Dermis microvascular lymphatic vessel endothelial cell (primary cell): ENCODE measurements around the gene RSAD1. TPM values are rescaled to one million over a fixed set of nuclear protein-coding genes. Genes with fewer than 3 reads are reported as not detected.

Experiments used
- DNase-seq, 2 donors: peaks; one replicate each; pipeline versions ENCODE4 v3.0.0 to v3.0.0-alpha.2; 2010; ENCODE audit warnings: low read depth in 2 of 2
- total RNA-seq: library from RNA; depleted of rRNA; stranded (reverse); fragments of >200 nt; gene quantifications from 2 replicates; pipeline ENCODE4 v1.2.1, GENCODE V29; 2014

RSAD1 gene
- total RNA-seq, 1 donor from 2014 or later, result 12.5 TPM

DNA sequence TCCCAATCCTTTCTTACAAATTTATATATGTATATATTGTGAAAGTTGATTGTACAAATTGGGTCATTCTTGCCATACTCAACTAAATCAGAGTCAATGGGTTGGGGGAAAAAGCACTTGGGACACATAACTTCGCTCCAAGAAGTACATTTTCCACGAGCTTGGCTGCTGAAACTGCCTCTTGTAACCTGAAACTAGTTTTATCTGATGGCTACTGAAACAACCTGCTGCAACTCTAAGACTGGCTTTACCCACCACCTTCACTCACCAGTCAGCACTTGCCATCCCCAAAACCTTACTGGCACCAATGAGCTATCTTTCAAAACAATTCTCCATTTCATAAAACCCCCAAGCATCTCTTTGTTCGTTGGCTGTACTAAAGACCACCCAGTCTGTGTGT lies 15.1 kb downstream of the RSAD1 start:
- DNase-seq, result no peak

DNA sequence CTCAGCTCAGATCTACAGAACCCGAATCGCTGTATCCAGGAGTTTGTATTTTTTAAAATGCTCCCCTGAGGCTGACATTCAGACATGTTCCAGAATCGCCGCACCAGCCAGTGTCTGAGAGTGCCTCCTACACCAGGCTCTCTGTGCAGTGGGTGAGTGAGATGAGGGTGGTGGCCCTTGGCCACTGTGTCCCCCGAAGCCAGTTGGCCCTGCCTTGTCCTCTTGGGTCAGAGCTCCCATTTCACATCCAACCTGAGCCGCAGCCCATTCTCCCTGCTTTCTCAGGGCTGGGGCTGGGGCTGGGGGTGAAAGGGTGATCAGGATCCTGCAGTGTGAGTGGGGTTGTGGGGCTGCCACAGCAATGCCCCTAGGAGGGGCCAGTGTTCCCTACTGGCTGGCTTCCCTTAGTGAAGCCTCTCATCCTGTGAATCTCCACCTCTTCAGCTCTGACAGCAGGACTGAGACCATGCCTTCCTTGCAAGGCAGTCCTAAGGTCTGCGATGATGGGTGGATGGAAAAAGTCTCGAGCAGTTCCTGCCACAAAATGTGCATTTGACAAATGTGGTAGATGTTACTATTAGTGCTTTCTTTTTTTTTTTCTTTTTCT lies 16.7 kb downstream of the RSAD1 start:
- DNase-seq, result no peak

DNA sequence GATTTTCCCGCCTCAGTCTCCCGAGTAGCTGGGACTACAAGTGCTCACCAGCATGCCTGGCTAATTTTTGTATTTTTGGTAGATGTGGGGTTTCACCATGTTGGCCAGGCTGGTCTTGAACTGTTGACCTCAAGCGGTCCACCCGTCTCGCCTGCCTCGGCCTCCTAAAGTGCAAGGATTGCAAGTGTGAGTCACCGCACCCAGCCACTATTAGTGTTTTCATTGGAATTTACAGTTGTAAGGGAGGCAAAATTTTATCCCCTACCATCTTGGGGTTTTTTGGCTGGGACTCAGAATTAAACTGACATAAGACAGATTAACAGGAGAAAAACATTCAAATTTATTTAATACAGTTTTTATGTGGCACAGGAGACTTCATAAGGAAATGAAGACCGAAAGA lies 17.3 kb downstream of the RSAD1 start:
- no peak for DNase-seq

DNA sequence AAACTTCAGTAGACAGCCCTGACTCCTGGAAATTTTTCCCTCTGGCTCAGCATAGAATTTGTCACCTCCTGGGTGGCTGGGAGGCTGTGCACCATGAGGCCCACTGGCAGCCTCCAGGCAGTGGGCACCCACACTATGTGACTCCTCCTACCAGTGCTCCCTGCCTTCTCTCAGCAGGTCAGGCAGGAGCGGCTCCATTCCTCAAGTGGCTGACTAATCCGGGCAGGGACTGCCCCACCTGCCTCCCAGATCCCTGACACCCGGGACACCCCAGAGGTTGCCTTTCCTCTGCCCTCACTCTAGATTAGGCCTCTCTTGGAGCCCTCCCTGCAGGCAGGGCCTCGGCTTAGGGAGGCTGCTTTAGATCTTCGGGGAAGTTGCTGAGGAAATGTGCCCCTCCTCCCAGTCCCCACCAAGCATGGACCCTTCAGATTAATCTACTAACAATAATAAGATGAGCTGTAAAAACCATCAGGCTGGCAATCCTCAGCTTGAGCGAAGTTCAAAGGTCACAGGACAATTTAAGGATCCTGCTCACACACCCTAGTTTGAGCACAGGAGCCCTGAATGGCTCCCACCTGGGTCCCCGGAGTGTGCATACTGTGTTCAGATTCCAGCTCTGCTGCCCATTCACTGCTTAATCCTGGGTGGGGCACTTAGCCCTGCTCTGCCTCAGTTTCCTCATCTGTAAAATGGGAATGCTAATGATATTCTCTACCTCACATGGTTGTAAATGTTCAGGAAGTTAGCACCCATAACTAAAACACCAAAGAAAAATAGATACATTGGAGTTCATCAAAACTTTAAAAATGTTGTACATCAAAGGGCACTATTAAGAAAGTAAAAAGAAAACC lies 19.6 kb downstream of the RSAD1 start:
- no peak for DNase-seq

DNA sequence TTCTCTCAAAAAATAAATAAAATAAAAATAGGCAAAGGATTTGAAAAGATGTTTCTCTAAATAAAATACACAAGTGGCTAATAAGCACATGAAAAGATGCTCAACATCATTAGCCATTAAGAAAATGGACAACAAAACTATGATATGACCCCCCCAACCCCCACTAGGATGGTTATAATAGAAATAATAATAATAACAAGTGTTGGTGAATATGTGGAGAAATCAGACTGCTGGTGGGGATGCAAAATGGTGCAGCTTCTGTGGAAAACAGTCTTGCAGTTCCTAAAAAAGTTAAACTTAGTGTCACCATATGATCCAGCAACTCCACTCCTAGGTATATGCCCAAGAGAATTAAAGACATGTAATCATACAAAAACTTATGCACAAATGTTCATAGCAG lies 20.6 kb downstream of the RSAD1 start:
- no peak for DNase-seq

DNA sequence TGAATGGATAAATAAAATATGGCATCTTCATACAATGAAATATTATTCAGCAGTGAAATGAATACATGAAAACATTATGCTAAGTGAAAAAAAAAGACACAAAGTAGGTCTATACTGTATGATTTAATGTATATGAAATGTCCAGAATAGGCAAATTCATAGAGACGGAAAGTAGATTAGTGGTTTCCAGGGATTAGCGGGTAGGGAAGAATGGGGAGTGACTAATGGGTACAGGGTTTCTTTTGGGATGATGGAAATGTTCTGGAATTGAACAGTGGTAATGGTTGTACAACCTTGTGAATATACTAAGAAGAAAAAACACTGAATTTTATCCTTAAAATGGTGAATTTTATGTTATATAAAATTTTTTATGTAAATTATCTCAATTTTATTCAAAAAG lies 21.1 kb downstream of the RSAD1 start:
- DNase-seq, result no peak

DNA sequence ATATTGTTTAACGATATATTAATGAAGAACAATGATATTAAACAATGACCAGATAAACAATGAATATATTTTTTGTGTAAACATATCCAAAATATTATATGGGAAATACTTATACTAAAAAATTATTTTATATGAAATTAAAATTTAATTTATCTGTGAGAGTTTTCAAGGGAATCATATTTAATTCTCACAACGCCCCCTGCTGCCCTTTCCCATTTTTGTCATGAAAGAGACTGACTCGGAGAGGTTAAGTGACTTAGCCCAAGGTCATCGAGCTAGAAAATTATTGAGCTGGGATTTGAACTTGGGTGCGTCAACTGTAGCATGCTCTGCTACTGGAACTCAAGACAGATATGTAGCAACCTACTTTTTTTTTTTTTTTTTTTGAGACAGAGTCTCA lies 22.4 kb downstream of the RSAD1 start:
- peak; percentile 16 to 49 for DNase-seq

DNA sequence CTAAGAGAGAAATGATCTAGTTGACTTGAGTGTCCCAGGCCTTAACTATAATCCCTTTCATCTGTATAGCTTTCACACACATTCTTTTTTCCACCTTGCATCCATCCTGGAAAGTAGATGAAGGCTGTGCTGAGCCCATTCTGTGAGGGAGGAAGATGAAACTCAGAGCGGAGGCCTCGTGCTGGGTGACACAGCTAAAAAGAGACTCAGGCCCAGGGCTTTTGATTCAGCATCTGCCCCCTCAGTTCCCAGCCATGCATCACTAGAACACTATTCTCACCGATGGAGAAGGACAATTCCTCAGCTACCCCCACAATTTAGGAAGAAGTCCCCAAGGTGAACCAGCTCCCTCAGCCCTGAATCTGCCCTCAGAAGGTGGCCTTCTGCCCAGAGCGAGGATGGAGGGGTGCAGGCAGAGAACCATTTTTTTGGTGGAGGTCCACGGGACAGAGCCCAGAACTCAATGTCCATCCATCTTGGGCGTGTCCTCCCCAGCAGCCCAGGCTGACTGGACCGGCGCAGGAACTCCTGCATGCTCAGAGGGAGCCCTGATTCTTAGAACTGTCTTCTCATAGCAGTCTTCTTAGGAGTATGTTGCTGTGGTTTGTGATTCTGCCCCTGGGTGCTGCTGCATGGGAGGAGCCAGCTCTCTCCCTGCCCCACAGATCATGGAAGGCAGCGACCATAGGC lies 23.8 kb downstream of the RSAD1 start:
- DNase-seq, result no peak

DNA sequence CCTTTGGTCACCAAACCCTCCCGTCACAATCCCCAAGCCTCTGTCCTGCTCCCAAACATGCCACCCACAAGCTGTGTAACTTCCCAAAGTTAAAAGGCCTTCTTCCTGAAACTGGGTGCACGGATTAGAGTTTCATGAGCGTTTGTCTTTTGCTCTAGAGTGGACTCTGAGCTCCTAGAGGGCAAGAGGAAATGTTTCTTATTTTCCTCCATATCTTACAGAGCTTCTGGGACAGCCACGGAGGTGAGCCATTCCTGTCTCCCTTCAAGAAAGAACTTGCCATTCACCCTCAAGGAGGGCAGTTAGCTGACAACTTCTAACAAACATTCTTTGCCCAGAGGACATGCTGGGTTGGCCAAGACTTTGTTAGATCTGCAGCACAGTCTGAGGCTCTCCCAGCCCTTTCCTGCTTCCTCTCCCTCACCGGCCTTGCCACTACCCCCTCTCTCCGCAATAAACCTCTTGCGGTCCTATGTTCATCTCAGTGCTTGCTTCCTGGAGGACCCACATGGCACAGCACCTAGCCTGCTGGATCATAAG lies 27.0 kb downstream of the RSAD1 start:
- no peak for DNase-seq

DNA sequence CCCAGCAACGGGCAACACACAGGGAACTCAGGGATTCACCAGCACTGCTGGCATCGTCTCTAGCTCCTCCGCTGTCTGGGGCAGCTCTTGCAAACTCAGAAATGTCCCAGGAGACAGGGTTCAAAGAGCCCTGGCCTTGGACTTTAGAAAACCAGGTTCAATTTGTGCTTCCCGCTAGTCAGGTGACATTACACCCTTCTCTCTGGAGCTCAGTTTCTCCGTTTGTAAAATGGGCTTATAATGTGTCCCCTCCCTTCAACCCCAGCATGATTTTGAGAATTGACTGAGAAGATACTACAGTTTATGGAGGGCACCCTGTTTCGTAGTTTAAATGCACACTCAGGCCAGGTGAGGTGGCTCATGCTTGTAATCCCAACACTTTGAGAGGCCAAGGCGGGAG lies 27.6 kb downstream of the RSAD1 start:
- no peak for DNase-seq

DNA sequence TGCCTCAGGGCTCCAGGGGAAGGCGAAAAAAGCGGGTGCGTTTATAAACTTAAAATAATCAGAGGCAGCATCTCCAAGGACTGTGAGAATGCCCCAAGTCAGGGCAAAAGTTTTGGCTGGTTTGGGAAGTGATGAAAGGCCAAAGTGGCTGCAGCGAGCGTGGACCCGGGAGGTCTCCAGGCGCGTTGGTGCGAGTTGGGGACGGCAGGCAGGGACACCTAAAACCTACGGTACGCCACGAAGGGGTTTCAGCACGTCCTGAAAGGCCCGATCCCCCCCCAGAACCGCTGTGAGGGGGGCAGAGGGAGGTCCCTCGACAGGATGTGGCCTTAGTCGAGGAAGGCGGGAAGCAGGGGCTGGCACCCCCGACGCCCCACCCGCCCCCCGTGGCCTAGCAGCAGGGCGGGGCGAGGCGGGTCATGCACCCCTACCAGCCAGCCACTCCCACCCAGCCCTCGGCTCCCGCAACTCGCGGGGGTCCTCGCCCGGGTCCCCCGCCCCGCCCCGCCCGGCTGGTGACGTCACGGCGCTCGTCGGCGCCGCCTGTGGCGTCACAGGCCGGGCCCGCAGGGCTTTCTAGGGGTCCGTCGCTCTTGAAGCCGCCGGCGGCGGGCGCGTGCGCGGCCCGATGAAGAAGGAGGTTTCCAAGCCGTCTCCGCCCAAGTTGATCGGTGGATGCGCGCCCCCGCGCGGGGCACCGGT lies 29.4 kb downstream of the RSAD1 start, which contains the start of gene MYCBPAP:
TSS of gene MYCBPAP (plus strand) at position 569 of the 702 bp plus-strand sequence. CDS start 236 bp downstream, outside the sequence.
- peak; percentile 30 to 88 for DNase-seq

DNA sequence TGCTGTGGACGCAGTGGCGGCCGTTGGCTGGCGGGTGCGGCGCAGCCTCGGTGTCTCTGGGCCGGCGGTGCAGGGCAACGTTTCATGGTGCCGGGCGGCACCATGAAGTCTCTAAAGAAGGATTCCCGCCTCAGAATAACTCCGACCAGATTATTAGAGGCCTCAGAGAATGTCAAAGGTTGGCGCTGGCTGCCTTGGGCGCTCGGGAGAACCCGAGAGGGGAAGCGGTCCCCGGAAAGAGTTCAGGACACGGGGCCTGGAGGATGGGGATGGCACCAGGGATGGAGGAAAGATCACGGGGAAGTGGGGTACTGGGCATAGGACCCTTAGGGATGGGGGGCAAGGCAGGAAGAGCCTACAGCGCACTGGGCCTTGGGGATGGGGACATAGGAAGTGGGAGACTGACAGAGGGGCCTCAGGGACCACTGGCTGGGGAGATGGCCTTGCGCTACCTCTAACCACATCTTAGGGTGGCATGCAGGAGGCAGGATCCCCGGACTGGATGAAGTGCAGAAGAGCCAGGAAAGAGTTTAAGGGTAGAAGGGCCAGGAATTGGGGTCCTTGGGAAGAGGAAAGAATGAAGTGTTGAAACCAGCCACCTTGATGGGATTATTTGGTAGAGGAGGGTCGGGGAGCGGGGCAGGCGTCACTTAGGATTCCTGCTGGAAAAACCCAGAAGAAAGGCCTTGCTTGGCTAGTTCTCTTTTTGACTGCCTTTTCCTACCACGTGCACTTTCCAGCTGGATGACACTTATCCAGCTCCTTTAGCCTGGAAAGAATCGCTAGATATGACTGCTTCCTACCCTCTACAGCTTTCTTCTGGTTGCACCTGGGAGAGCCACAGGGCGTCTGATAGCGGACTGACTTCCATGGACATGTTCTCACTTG lies 30.2 kb downstream of the RSAD1 start:
- DNase-seq, result no peak

DNA sequence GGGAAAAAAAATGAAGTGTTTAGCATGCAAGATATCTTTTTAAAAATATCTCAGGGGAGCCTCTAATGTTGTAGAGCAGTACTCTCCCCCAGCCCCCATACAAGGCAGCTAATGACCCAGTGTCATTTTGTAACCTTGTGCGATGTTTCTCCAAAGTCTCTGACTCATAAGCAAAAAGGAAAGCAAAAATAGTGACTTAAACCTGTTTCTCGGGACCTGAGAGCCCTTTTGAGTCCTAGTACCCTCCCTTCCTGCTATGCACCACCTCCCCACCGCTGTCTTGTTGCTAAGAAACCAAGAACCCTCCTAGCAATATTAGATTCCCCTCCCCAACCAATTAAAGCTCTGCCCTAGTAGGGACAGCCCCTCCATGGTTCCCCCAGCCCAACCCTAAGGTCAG lies 32.4 kb downstream of the RSAD1 start:
- peak in 1 of 2 donors; percentile 24 for DNase-seq

DNA sequence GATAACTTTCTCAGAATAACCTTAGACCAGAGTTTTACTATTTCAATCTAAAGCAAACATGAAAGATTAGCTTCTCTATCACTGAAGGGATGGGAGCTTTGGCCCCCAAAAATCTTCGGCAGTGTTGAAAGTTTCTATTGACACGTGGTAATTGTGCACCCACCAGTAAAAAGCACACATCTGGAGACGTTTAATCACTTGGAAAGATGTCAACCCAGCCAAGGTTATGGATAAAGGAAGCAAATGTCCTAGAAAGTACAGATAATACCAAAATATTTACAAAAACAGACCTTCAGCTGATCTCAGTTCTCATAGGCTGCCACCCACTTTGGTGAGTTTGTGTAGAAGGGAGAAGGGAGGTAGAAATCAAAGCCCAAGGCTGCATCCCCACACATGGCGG lies 34.8 kb downstream of the RSAD1 start:
- no peak for DNase-seq

DNA sequence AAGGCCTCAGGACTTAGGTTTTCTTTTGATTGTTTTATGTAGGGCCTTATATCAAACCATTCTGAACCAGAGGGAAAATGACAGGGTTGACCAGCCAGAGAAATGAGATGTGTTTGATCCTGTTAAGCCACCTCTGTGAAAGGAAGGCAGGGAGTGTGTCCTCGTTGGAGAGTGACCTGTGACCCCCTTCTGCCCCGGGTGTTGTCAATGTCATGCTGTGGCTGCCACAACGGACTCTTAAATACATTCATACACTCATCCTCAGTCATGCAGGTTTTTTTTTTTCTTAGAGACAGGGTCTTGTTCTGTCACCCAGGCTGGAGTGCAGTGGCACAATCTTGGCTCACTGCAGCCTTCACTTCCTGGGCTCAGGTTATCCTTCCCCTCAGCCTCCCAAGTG lies 35.7 kb downstream of the RSAD1 start:
- no peak for DNase-seq

DNA sequence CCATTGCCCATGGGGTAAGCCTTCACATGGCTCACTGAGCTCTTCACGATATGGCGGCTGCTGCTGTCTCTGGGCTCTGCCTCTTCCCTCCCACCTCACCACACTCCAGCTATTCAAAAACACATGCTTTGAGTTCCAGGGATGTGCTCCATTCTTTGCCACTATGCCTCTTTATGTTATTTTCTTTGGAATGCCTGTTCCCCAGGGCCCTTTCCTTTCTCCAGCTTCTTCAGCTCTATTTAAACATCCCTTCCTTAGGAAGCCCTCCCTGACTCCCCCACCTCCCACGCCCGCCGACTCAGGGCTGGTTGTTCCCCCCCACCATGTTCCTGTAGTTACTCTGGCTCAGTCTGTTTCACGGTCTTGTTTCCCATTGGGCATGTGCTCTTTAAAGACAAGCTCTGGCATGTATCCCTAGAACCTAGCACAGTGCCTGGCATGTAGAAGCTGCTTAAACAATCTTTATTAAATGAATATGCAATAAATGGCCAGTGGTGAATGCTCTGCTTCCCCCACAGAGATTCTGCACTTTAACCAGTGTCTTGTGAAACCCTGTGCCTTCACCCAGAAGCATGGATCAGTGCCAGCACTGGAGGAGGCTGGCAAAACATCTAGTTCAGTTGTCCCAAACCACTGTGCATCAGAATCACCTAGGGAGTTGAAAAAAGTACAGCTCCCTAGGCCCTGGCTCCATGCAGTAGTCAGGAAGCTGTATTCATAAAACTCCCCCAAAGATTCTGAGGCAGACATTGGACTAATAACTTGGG lies 36.5 kb downstream of the RSAD1 start:
- DNase-seq, result peak in 1 of 2 donors; percentile 35

DNA sequence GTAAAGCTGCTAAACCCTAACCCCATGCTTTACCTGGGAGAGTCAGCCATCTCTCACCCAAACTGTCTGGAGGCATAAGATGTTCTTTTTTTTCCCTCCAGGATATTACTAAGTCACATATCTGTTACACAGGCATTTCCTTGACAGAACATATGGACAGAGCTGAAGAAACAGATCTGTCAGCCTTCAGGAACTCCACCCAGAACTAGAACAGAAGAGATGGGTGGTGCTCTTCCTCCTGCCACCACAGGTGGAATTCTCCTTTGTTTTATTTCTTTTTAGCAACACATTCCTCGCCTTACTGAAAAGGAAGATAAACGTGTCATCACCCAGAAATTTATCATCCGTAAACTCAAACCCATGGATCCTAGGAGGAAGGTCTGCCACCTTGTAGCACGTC lies 38.4 kb downstream of the RSAD1 start:
- peak in 1 of 2 donors; percentile 45 for DNase-seq

DNA sequence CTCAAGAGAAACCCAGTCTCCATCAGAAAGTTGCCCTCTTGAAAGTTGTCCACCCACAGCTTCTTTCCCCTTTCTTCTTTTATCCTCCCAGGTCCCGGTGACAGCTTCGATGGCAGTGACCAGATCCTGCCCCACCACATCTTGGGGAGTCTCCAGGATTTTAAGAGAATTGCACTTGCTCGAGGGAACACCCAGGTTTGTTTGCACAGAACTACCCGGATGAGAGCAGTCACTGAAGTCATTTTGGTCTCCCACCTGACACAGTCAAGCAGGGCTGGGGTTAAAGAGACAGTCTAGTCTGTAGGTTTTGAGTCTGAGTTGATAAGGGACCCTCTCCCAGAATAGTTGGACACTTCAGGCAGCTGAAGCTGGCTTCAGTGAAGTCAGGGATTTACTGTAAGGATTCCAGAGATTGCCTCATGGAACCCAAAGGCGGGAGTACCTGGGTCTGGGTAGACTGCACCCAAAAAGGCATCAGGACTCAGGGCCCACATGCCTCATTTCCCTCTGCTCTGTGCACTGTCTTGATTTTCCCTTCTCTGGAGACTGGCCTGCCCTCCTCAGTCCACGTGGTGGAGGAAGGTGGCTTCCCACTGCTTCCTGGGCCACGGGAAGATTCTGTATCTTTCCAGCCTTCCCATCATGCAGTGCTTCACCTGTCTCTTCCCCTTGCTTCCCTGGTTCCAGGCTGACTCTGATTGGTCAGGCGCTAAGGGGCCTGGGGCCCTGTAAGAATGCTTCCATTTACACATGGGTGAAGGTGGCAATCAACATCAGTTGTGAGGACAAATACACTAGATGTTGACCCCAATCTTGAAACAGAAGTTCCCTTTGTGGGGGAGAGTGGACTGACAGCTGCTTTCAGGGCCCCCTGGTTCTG lies 39.1 kb downstream of the RSAD1 start:
- no peak for DNase-seq
